22Rv1 (cell line): ENCODE measurements around the gene SAMD4A.
"Not testable (repeated sequence)": the region's sequence is repeated elsewhere in the genome, so short reads cannot be mapped to it uniquely, and the experiment has no call there.

ENCODE experiments used
- H3K27ac ChIP-seq: fragments of 450-650 bp; 2 replicates; pipeline ENCODE4 v1.5.1; 2017
- CTCF ChIP-seq: fragments of 450-650 bp; IDR thresholded peaks from 2 replicates; pipeline ENCODE4 v1.5.1; 2017; ENCODE audit warnings: mild to moderate bottlenecking
- ZFX ChIP-seq: fragments of 450-650 bp; IDR thresholded peaks from 2 replicates; pipeline ENCODE4 v1.6.1; 2017; ENCODE audit warnings: antibody characterized with exemption, borderline replicate concordance

Gene SAMD4A

GRCh38 chr14:54749180-54749579, 182.3 kb downstream of the SAMD4A start:
- no peak for TF ChIP-seq CTCF
- no peak for TF ChIP-seq ZFX
- no peak overlapping the region for H3K27ac ChIP-seq

- no peak for TF ChIP-seq ZFX
- TF ChIP-seq CTCF: no peak
- H3K27ac ChIP-seq: no peak overlapping the region
Measured at GRCh38 chr14:54749727-54750126, 182.8 kb downstream of the SAMD4A start.

GRCh38 chr14:54752611-54753010, 185.7 kb downstream of the SAMD4A start:
- H3K27ac ChIP-seq: not testable (repeated sequence)

GRCh38 chr14:54753396-54753795, 186.5 kb downstream of the SAMD4A start:
- not testable (repeated sequence) for H3K27ac ChIP-seq

GRCh38 chr14:54754116-54754622, 187.2 kb downstream of the SAMD4A start:
- TF ChIP-seq ZFX (no peak), CTCF (no peak)
- no peak overlapping the region for H3K27ac ChIP-seq

- TF ChIP-seq CTCF (no peak), ZFX (no peak)
- H3K27ac ChIP-seq: no peak overlapping the region
Measured at GRCh38 chr14:54754623-54755386, 187.9 kb downstream of the SAMD4A start.

GRCh38 chr14:54756656-54757392, 189.9 kb downstream of the SAMD4A start:
- no peak overlapping the region for H3K27ac ChIP-seq
- no peak for TF ChIP-seq CTCF
- no peak for TF ChIP-seq ZFX

GRCh38 chr14:54758041-54758440, 191.1 kb downstream of the SAMD4A start:
- no peak for TF ChIP-seq CTCF
- TF ChIP-seq ZFX: no peak
- no peak overlapping the region for H3K27ac ChIP-seq
